Brain microvascular endothelial cell (primary cell): ENCODE data around the gene ZFPM1.

ENCODE experiments used
- DNase-seq: peaks from one replicate; pipeline ENCODE4 v3.0.0-alpha.2; 2020
- H3K27ac ChIP-seq: fragments of 250-450 bp; sonication (Bioruptor Pico); 2 replicates; pipeline ENCODE4 v1.5.1; 2020; ENCODE audit warnings: mild to moderate bottlenecking, moderate library complexity
- H3K27me3 ChIP-seq: fragments of 250-450 bp; sonication (Bioruptor Pico); replicated peaks from 2 replicates; pipeline ENCODE4 v1.5.1; 2020; ENCODE audit warnings: mild to moderate bottlenecking
- H3K36me3 ChIP-seq: fragments of 250-450 bp; sonication (Bioruptor Pico); replicated peaks from 2 replicates; pipeline ENCODE4 v1.5.1; 2020; ENCODE audit warnings: mild to moderate bottlenecking
- H3K4me3 ChIP-seq: 2 replicates; pipeline ENCODE4 v1.5.1; 2011; ENCODE audit warnings: low read depth, mild to moderate bottlenecking, control low read depth, low read length, moderate library complexity
- CTCF ChIP-seq: IDR thresholded peaks from 2 replicates; pipeline ENCODE4 v1.5.1; 2011; ENCODE audit warnings: low read depth, mild to moderate bottlenecking, moderate library complexity, low read length, control low read depth, inconsistent platforms; ENCODE audit errors: missing control alignments
- in situ Hi-C: cut with HindIII; loops from 2 replicates; pipeline ENCODE4 v1.10.0; 2017; ENCODE audit warnings: low sequenced_read_pairs, low pct_ligation_motif_present

ZFPM1 gene

GRCh38 chr16:88524274-88524972, 71.3 kb downstream of the ZFPM1 start:
- no peaks in the 10 kb centered on the region for H3K27me3 ChIP-seq

DNA sequence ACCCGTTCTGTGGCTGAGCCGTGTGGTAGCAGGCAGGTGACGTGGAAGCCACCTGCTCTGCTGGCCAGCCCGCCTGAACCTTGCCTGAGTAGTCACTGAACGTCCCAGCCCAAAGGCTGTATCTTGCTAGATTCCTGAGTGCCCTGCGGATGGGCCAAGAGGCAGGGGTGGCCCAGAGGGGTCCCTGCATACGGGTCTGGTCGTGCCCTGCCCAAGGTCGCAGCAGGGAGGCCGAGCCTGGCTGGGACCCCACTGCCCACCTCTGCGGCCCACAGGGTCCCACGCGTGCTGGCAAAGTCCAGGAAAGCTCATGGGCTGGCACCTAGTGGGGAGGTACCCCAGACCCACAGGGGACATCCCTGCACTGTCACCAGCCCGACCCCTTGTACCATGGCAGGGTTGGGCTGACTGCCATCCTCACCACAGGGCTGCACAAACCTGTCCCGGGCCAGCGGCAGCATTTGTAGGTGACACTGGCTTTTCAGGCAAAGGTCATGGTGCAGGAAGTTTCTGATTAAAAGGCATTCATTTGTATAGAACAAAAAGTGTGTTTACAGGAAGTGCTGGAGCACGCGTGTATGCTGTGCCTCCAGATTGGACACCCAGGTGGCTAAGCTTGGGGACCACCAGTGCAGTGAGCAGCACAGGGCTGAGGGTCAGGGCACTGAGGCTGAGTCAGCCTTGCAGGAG, 72.0 kb downstream of the ZFPM1 start:
- Histone ChIP-seq H3K27me3 (no peaks in the 10 kb centered on the region), H3K27ac (no peak overlapping the region), H3K36me3 (no peaks in the 10 kb centered on the region), H3K4me3 (no peak overlapping the region)
- TF ChIP-seq CTCF: no peak
- DNase-seq: no peak
- in situ Hi-C loops: loop anchor here (25.0 kb wide), 1 partner anchor 88 kb away; no protein-coding TSS in a partner anchor

More at GRCh38 chr16:88524274-88524972, 71.3 kb downstream of the ZFPM1 start:
- no peak for DNase-seq
- no peak for TF ChIP-seq CTCF
- in situ Hi-C loops: no loop called here
- Histone ChIP-seq H3K27ac (no peak overlapping the region), H3K36me3 (no peaks in the 10 kb centered on the region), H3K4me3 (no peak overlapping the region)

GRCh38 chr16:88525663-88525990, 72.5 kb downstream of the ZFPM1 start:
- Histone ChIP-seq H3K4me3 (no peak overlapping the region), H3K36me3 (no peaks in the 10 kb centered on the region), H3K27me3 (no peaks in the 10 kb centered on the region), H3K27ac (no peak overlapping the region)
- DNase-seq: no peak
- in situ Hi-C loops: loop anchor here (25.0 kb wide), 1 partner anchor 88 kb away; no protein-coding TSS in a partner anchor
- TF ChIP-seq CTCF: no peak

GRCh38 chr16:88526008-88526905, 73.2 kb downstream of the ZFPM1 start:
- no peak for TF ChIP-seq CTCF
- no peaks in the 10 kb centered on the region for H3K27me3 ChIP-seq
- no peak for DNase-seq
- H3K36me3 ChIP-seq: no peaks in the 10 kb centered on the region
- H3K4me3 ChIP-seq: no peak overlapping the region
- in situ Hi-C loops: loop anchor here (25.0 kb wide), 1 partner anchor 89 kb away; no protein-coding TSS in a partner anchor
- H3K27ac ChIP-seq: no peak overlapping the region

- no peak overlapping the region for H3K27ac ChIP-seq
- TF ChIP-seq CTCF: no peak
Observed at GRCh38 chr16:88526906-88527185, 73.8 kb downstream of the ZFPM1 start.

More at GRCh38 chr16:88526906-88527185, 73.8 kb downstream of the ZFPM1 start:
- no peak for DNase-seq
- Histone ChIP-seq H3K4me3 (no peak overlapping the region), H3K36me3 (no peaks in the 10 kb centered on the region), H3K27me3 (no peaks in the 10 kb centered on the region)
- in situ Hi-C loops: loop anchor here (25.0 kb wide), 1 partner anchor 90 kb away; no protein-coding TSS in a partner anchor
